Heart right ventricle (tissue), 16 donors: Measurements from ENCODE around the gene PTPRJ. TPM values are rescaled to one million over a fixed set of nuclear protein-coding genes. Genes with fewer than 3 reads are reported as not detected.

Experiments
- ATAC-seq, 8 donors: fragments of 200-7000 bp; cut with Tn5 transposase; one replicate each; pipeline ENCODE4 v1.9.1; 2020; ENCODE audit warnings: mild to moderate bottlenecking in 8 of 8, moderate library complexity in 8 of 8, moderate number of reproducible peaks in 1 of 8
- DNase-seq, 2 donors: peaks; one replicate each; pipeline ENCODE4 v3.0.0-alpha.2; 2020
- H3K27ac ChIP-seq, 10 donors: fragments of 200-600 bp; sonication (generic) in 2 of 10; one replicate each; pipeline versions ENCODE4 v1.5.0 to v1.8.0; 2020 to 2022; ENCODE audit warnings: mild to moderate bottlenecking in 3 of 10
- H3K27me3 ChIP-seq, 7 donors: fragments of 200-600 bp; one replicate each; pipeline ENCODE4 v1.8.0; 2021 to 2022; ENCODE audit warnings: mild to moderate bottlenecking in 2 of 7
- H3K36me3 ChIP-seq, 9 donors: fragments of 200-600 bp; sonication (generic) in 1 of 9; one replicate each; pipeline versions ENCODE4 v1.5.0 to v1.8.0; 2020 to 2022; ENCODE audit warnings: mild to moderate bottlenecking in 2 of 9
- H3K4me1 ChIP-seq, 9 donors: fragments of 200-600 bp; sonication (generic) in 1 of 9; one replicate each; pipeline versions ENCODE4 v1.5.0 to v1.8.0; 2020 to 2022; ENCODE audit warnings: mild to moderate bottlenecking in 4 of 9
- H3K4me3 ChIP-seq, 10 donors: fragments of 200-600 bp; sonication (generic) in 2 of 10; one replicate each; pipeline versions ENCODE4 v1.5.0 to v1.8.0; 2020 to 2022; ENCODE audit warnings: mild to moderate bottlenecking in 7 of 10, moderate library complexity in 2 of 10
- H3K9me3 ChIP-seq, 11 donors: fragments of 200-600 bp in 10 of 11; sonication (generic) in 2 of 11; one replicate each; pipeline versions ENCODE4 v1.5.0 to v1.8.0; 2013 to 2022; ENCODE audit warnings: mild to moderate bottlenecking in 2 of 11, control low read depth in 1 of 11, moderate library complexity in 1 of 11
- WGBS, 2 donors: extraction: QIAGEN DNeasy Blood & Tissue Kit; methylation state at CpG; one replicate each; pipeline ENCODE4 v1.1.7; 2013; ENCODE audit warnings: inconsistent platforms in 1 of 2; 5-methylcytosine and 5-hydroxymethylcytosine counted together
- intact Hi-C, 10 donors: fragments of 100-400 bp; cut with DNase I; formaldehyde crosslinking; loops; one replicate each; pipeline versions ENCODE4 v1.11.1 to v1.14.2; 2022
- polyA plus RNA-seq, 2 donors: library from polyadenylated mRNA; stranded (reverse); fragments of 200-250 nt; gene quantifications; one replicate each; pipeline ENCODE4 v1.2.3, GENCODE V29; 2013
- total RNA-seq, 10 donors: library from RNA; stranded (reverse); fragmentation: NEBNext Ultra II Directional in 3 of 10; extraction: Animal tissue kit (Norgen Biotek cat#: 25700) in 3 of 10; gene quantifications; one replicate each; pipeline versions ENCODE4 v1.2.1 to v1.2.4, GENCODE V29; 2021 to 2023
- TF ChIP-seq, protein P1 (sequence below), 9 donors: fragments of 200-600 bp; sonication (generic) in 2 of 9; IDR thresholded peaks; one replicate each; pipeline versions ENCODE4 v1.5.0 to v1.8.0; 2021 to 2022; ENCODE audit warnings: antibody characterized with exemption in 9 of 9, mild to moderate bottlenecking in 5 of 9, moderate library complexity in 1 of 9
- donor health status: Arrhythmogenic right ventricular cardiomyopathy.
- donor health status: ischemic (EF 13 %, LVEDD 7.1; RV severe dilation, severe dysfunction).
- donor health status: healthy with polysubstance abuse.
- donor health status: DM: no; HTN: yes; CAD: no.
- donor health status: DM: no; HTN: no; CAD: no.
- donor health status: ischemic (EF 25% LVEDD 6.9; RV normal size, moderate dysfunction).
- donor health status: ischemic (EF 25% LVEDD 5.7; RV mildly dilated, moderate dysfunction).
- donor health status: healthy.
- donor health status: DM: yes; HTN: yes; CAD: no.
- donor health status: Ischemic cardiomyopathy.
- donor health status: ischemic (EF 35%, LVEDD 5.7; RV mildly dilated, moderate dysfunction).
- donor health status: nonischemic (EF 11% LVEDD 7.7; RV severe dilation, severe dysfunction).
- donor health status: DM: yes; HTN: yes; CAD: no.
- donor health status: PGD.
- donor health status: ischemic (EF 29% LVEDD 5.4; RV normal size, mild dysfunction).
- donor health status: nonischemic (EF 23%, LVEDD 6.1; RV moderate dilation, normal function).

The PTPRJ gene
- total and polyA plus RNA-seq, 12 donors, result 0.78 to 22.9 (median 6.7) TPM

DNA sequence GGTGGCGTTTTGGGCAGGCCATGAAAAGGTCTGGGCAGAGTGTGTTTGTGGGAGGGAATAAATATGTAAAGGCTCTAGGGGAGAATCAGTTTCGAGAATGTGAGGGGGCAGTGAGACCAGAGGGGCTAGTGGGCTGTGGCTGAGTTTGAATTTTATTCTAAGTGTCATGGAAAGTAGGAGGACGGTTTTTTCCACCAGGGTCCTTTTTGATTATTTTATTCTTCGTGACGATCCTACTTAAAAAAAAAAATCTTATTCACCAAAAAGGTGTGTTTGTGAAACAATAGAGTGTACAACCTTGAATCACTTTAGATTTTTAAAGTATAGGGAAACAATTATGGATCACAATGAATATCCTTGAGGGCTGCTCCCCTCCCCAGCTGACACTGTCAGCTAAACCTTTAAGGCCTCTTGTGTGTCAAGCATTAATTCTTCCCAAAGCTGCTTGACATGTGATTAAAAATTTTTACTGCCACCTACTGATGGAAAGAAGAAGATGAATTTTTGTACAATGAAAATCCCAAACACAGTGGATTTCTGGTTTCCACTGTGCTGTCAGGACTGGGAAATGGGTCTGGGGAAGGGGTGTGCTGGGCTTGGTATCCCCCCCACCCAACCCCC, 128.8 kb downstream of the PTPRJ start:
- peak; percentile 25 to 56 (median 46) for ATAC-seq
- peaks cover 0 to 6% (median 0%) of the 10 kb centered on the region in 11 donors for H3K9me3 ChIP-seq
- H3K36me3 ChIP-seq, result peaks cover 0 to 13% (median 0%) of the 10 kb centered on the region in 9 donors
- TF ChIP-seq, protein P1, sequence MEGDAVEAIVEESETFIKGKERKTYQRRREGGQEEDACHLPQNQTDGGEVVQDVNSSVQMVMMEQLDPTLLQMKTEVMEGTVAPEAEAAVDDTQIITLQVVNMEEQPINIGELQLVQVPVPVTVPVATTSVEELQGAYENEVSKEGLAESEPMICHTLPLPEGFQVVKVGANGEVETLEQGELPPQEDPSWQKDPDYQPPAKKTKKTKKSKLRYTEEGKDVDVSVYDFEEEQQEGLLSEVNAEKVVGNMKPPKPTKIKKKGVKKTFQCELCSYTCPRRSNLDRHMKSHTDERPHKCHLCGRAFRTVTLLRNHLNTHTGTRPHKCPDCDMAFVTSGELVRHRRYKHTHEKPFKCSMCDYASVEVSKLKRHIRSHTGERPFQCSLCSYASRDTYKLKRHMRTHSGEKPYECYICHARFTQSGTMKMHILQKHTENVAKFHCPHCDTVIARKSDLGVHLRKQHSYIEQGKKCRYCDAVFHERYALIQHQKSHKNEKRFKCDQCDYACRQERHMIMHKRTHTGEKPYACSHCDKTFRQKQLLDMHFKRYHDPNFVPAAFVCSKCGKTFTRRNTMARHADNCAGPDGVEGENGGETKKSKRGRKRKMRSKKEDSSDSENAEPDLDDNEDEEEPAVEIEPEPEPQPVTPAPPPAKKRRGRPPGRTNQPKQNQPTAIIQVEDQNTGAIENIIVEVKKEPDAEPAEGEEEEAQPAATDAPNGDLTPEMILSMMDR (IDR thresholded peaks at IDR 0.05), result peak in 4 of 9 donors; percentile 34 to 55 (median 45)
- WGBS, 2 donors, result 81 to 88% methylated on average over 5 of the region's 5 CpGs
- peaks cover 4 to 70% (median 22%) of the 10 kb centered on the region in 9 donors for H3K4me1 ChIP-seq
- no peak for DNase-seq
- H3K4me3 ChIP-seq, result peak overlapping the region in 6 of 10 donors; percentile 22 to 39 (median 35)
- intact Hi-C loops, result loop anchor here in 8 of 10 donors (1.0 to 10.0 kb wide), 7 partner anchors 117 to 175 kb away; partner anchors contain the start of gene PTPRJ (in 3 of the 8)
- H3K27me3 ChIP-seq, result no peaks in the 10 kb centered on the region
- peak overlapping the region in 1 of 10 donors; percentile 67 for H3K27ac ChIP-seq

DNA sequence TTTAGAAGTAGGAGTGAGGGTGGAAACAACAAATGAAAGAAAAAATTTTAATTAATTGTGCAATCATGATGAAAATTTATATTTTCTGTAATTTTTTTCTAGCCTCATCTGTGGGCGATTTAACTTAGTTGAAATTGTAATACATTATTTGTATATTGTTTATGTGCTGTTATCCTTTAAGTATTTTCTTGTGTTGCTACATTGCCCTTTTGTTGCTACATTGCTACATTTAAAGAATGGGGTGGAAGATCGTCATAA, 130.1 kb downstream of the PTPRJ start:
- WGBS, 2 donors, result 60 to 70% methylated on average over 2 of the region's 2 CpGs
- peaks cover 0 to 19% (median 0%) of the 10 kb centered on the region in 9 donors for H3K36me3 ChIP-seq
- peaks cover 0 to 19% (median 12%) of the 10 kb centered on the region in 11 donors for H3K9me3 ChIP-seq
- ATAC-seq, result no peak
- no peaks in the 10 kb centered on the region for H3K27me3 ChIP-seq
- H3K4me1 ChIP-seq, result peaks cover 0 to 58% (median 14%) of the 10 kb centered on the region in 9 donors
- H3K27ac ChIP-seq, result peak overlapping the region in 1 of 10 donors; percentile 39
- no peak for DNase-seq
- intact Hi-C loops, result loop anchor here in 2 of 10 donors (1.0 kb wide), 1 partner anchor 176 kb away; no protein-coding TSS in a partner anchor
- TF ChIP-seq, protein P1 (IDR thresholded peaks at IDR 0.05), result no peak
- no peak overlapping the region for H3K4me3 ChIP-seq

DNA sequence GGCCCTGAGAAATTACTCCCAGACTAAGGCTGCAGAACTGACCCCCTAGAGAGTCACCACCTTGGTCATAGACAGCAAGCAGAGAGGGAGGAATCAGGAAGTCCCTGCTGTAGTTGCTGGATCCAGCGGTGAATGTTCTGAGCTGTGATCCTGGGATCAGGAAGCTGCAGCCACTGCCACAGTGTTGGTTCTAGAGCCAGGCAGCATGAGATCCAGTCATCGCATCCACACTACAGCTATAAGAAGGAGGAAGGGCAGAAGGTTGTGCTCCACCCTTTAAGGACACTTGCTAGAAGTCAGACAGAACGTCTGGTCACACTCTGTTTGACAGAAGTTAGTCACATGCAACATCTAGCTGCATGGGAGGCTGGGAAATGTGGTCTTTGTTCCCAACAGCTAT, 131.5 kb downstream of the PTPRJ start:
- WGBS, 2 donors, result 50 to 55% methylated on average over 3 of the region's 3 CpGs
- Histone ChIP-seq H3K27me3 (no peaks in the 10 kb centered on the region), H3K4me1 (peaks cover 0 to 44% (median 14%) of the 10 kb centered on the region in 9 donors), H3K4me3 (no peak overlapping the region), H3K36me3 (peaks cover 0 to 21% (median 0%) of the 10 kb centered on the region in 9 donors), H3K9me3 (peaks cover 0 to 25% (median 12%) of the 10 kb centered on the region in 11 donors), H3K27ac (no peak overlapping the region)
- TF ChIP-seq, protein P1 (IDR thresholded peaks at IDR 0.05), result no peak
- intact Hi-C loops, result no loop called here
- ATAC-seq, result peak in 3 of 8 donors; percentile 12 to 35 (median 33)
- no peak for DNase-seq

DNA sequence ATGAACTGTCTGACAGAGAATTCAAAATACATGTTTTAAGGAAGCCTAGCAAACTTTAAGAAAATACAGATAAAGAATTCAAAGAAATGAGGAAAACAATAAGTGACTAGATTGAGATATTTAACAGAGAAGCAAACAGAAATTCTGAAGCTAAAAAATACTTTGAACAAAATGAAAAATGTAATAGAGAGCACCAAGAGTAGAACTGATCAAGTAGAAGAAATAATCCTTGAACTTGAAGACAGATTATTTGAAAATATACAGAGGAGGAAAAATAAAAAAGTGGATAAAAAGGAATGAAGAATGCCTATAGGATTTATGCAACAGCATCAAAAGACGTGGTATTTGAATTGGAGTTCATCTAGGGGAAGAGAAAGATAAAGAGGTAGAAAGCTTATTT, 134.4 kb downstream of the PTPRJ start:
- no peak for ATAC-seq
- Histone ChIP-seq H3K36me3 (peaks cover 0 to 28% (median 0%) of the 10 kb centered on the region in 9 donors), H3K27ac (no peak overlapping the region), H3K4me1 (peaks cover 0 to 15% (median 6%) of the 10 kb centered on the region in 9 donors), H3K9me3 (peaks cover 0 to 25% (median 12%) of the 10 kb centered on the region in 11 donors), H3K4me3 (no peak overlapping the region), H3K27me3 (no peaks in the 10 kb centered on the region)
- TF ChIP-seq, protein P1 (IDR thresholded peaks at IDR 0.05), result no peak
- WGBS, 2 donors, result 86 to 93% methylated on average over 1 of the region's 1 CpG
- intact Hi-C loops, result no loop called here
- no peak for DNase-seq
